ENCODE results near the gene HDHD5.

The HDHD5 gene

DNA sequence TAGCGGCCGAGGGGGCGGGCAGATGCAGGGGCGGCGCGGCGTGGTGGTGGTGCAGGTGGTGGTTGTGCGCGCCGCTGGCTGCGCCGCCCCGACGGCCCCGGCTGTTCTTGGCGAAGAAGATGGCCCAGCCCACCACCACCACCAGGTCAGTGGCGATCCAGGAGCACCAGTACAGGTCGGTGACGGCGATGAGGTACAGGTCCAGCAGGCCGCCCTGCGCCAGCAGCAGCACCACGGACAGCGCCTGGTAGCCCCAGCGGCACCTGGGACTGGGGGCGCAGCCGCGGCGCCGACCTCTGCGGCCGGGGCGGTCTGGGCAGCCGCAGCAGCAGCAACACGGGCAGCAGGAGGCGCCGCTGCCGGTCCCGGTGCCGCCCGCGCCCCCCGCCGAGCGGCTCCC, 38.8 kb downstream of the HDHD5 start:
- DNase-seq (ENCODE audit: low read depth in 2 of 2), result peak; percentile 17 to 27

DNA sequence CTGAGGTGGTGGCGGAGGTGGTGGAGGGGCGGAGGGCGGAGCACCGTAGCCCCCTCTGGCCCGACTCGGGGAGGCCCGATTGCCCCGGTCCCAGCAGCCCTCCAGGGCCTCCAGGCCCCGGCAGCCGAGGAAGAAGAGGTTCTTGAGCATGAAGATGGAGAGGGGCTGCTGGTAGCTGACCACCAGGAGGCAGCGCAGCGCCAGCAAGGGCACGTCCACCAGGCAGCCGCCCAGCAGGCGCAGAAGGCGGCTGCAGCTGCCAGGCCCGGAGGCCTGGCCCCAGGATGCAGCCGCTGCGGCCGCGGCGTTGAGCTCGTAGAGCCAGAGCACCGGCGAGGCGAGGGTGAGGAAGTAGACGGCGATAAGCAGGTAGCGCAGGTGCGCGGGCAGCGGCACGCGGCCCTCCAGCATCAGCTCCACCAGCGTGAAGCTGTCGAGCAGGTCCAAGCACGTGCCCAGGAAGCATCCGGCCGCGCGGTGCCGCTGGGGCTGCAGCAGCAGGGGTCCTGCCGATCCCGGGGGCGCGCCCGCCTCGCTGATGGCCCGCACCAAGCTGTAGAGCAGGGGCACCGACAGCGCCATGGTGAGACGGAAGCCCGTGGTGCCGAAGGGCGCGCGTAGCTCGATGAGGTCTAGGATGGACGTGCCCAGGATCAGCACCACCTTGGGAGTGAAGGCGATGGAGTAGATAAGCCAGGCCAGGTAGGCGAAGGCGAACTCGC, 39.4 kb downstream of the HDHD5 start:
- DNase-seq (ENCODE audit: low read depth in 2 of 2), result no peak

DNA sequence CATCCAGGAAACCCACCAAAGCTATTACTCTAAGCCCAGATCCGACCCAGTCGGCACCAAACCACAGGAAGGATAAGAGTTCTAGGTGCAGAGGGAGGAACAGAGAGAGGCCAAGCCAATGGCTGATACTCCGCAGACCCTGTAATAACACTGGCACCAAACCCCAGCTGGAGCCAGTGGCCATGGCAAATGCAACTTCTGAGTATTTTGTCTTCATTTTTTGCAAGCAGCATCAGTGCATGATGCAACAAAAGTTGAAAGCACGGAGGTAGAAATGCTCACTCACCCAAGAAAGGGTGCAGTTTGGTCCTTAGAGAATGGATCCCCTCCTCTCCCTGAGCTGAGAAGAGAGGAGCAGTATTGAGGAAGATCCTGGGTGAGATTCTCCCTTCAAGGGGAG, 40.7 kb downstream of the HDHD5 start:
- DNase-seq (ENCODE audit: low read depth in 2 of 2), result no peak

DNA sequence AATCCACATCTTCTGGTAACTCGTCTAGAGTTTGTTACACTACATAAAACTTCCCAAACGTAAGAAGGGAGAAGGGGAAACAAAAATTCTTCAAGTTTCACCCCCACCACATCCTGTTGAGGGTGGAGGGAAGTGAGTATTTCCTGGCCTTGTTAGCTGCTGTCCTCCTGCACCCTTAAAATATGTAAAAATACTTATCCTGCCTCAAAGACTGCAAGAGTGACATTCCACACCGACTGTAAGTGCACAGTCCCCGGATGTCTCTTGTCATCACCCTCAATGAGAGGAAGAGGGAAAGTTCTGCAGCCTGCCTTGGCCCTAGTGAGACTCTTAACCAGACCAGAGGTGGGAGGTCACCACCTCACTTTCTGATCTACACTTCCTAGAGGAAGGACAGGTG, 41.2 kb downstream of the HDHD5 start:
- no peak for DNase-seq (ENCODE audit: low read depth in 2 of 2)

DNA sequence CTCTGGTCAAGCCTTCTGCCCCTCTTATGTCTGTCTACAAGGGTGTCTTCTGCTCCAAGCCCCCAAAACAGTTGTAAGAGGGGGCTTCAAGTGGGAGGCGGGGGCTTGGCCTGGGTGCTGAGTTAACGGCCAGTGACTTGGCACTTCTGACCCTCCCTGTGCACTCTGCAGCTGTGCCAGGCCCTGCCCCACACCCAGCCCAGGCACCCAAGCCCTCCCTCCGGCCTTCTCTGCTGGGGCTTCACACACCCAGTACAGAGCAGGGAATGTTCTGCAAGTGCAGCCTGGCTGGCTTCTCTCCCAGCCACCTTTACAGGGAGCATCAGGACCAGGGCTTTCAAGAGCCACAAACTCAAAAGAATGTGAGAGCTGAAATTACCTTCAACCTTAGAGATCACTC, 41.7 kb downstream of the HDHD5 start:
- no peak for DNase-seq (ENCODE audit: low read depth in 2 of 2)

DNA sequence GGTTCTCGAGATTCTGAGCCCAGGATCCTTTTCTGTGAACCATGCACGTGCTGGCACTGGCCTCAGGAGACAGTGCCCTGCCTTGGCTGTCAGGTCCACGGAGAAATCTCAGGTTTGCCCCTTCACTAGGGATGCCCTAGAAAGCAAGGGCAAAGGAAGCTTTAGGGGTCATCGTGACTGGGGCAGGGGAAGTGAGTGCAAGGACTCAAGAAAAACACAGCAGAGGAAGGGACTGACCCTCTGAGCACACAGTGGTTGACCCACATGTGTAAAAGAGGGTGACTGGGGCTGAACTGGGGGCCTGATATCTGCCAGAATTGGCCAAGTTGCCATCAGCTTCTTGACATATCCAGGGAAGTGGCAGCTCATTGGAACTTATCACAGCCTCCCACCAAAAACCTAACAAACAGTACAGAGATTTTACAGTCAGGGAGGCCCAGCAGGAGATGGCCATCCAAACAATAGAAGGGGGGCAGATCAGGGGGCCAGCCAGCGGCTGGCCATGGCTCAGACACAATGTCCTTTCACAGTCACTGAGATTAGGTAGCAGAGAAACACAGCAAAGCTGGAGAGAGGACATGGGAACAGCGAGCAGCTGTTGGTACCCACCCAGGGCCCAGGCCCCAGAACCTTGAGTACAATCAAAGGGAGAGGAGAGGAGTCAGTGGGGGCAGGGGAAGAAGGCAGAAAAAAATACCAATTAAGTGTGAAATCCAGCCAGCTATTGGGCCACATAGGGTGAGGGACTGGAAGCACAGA, 42.3 kb downstream of the HDHD5 start:
- no peak for DNase-seq (ENCODE audit: low read depth in 2 of 2)

DNA sequence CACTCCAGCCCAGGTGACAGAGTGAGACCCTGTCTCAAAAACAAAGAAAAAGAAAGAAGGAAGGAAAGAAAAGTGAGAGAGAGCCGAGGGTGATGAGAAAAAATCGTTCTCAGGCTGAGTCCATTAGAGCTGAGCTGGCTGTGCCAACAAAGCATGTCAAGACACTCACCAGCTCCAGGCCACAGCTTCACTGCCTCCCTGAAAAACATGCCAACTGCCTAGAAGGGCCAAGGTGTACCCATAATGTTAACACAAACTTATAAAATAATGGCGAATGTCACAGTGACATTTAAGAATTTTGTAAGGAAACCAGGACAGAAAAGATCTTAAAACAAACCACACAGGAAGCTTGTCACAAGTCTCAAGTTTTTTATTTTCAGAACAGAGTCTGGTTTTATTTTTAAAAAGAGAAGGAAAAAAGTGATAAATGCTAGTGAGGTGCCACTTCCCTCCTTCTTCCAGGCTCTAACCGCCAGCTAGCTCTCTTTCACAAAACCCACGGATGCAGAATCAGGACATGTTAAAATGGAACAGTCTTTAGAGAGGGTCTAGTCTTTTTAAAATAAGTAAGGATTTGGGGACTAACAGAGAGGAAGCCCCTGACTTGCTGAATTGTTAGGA, 43.0 kb downstream of the HDHD5 start:
- no peak for DNase-seq (ENCODE audit: low read depth in 2 of 2)

DNA sequence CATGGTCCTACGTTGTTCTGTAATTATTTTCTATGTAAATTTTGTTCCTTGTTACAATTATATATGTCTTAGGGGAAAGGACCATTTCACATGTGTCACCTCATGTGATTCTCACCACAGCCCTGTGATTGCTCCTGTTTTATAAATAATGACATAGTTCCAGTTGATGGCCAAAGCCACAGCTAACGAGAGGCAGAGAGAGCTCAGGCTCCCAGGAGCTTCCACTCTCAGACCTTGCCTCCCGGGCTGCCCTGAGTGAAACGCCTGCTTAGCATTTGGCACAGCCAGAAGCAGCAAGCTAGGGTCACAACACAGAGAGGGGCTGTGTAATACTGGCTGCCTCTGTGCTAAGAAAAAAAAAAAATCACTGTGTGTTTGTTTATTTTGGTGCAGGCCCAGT, 43.8 kb downstream of the HDHD5 start:
- DNase-seq (ENCODE audit: low read depth in 2 of 2), result no peak

DNA sequence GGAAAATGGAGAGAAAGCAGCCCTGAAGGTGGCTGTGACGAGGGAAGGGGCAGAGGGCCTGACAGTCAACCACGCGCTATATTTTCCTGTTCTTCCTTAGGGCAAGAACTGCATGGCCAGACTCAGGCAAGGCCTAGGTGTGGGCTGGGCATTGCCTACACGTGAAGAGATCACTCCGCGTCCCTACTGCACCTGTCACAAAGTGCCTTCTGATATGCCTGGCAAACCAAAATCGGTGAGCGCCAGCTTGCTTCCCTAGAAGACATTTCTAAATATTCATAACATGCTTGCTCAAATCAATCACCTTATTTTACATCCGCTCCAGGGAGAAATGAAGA, 44.2 kb downstream of the HDHD5 start:
- DNase-seq (ENCODE audit: low read depth in 2 of 2), result no peak

DNA sequence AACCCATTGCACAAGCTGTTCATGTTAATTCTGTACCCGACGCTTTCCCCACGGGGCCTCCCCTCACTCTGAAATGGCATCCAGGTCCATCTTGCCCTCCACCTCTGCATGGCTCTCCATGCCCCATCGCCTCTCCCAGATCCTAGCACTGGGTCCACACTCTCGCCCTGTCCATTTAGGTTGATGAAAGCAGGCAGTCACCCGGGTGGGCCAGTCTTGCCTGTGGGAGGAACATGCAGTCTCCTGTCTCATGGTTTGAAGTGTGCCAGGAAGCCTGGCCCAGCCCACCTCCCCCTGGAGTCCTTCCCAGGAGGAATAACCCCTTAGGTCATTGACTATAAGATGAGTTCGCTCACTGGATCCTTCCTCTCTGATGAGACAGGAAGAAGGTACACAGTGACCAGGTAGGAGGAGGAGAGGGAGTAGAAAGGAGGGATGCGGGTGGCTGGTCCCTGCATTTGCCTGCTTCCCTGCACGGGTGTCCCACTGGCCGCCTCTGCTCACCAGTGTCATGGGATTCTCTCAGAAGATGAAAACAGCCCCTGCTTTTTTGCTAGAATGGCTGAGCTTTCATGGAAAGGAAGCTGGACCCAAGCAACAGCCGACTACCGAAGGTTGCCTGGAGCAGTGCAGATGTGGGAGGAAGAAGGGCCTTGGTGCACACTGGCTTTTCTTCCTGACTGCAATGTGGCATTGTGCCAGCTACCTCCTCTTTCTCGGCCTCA, 44.7 kb downstream of the HDHD5 start:
- no peak for DNase-seq (ENCODE audit: low read depth in 2 of 2)

DNA sequence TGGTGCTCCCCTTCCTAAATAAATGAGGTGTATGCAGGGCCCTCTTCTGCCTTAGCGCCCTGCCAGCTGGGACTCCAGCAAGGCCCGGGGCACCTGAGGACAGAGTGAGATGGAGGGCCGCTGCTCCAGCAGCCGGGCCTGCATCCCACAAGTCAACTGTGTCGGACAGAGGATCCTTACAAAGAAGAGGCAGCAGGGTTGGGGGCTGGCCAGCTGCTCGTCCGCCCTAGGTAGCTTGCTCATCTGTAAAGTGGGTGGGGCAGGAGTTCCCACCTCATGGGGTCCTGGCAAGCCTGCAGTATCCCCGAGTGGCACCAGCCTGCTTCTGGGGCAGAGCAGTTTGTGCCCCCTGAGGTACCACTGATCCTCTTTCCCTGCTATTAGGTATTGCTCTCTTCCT, 45.5 kb downstream of the HDHD5 start:
- DNase-seq (ENCODE audit: low read depth in 2 of 2), result no peak

DNA sequence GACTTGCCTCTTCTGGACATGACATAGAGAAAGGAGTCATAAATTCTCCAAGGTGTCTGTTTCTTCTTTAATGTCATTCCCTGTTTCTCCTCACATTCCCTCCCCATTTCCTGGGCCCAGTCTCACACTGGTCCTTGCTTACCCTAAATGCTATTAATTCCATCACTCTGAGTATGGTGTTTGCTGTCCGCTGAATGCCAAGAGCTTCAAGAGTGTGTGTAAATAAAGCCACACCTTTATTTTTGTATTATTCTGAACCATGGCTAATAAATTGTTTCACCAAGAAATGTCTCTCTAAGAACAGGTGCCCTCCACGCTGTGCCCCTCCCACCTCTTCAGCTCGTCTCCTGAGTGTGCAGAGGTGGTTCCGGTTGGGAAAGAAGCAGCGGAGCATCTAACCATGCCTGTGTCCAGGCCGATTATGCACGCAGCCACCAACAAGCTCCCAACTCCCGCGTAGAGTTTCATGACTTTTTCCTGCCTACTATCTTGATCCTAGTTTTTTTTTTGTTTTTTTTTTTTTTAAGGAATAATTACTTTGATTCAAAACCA, 46.5 kb downstream of the HDHD5 start:
- DNase-seq (ENCODE audit: low read depth in 2 of 2), result no peak

DNA sequence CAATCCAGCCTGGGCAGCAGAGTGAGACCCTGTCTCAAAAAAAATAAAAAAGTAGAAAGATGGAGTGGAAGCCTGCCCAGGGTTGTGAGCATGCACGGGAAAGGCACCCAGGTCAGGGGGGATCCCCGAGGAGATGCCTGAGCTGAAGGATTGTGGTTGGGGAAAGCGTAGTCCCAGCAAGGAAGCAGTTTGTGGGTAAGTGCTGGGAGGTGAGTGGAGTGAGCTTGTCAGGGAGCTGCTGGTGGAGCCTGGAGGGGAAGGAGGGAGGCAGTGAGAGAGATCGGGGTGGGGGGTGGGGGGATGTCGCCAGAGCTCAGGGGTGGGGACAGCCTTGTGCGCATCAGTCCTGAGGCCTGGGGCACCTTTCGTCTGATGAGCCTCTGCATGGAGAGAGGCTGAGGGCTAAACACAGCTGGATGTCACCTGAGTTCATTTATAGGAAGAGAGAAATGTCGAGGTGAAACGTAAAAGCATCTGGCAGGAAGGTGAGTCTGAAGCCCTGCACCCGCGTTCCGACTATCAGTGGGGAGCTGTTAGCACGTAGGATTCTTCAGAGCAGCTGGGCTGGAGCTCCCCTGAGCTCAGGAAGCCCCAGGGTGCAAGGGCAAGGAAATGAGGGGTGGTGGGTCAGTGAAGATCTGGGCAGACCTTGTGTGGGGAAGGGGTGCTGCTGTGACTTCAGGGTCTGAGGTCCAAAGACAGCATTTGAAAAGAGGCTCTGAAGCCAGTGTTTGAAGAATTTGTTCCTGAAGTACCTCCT, 48.1 kb downstream of the HDHD5 start:
- no peak for DNase-seq (ENCODE audit: low read depth in 2 of 2)

DNA sequence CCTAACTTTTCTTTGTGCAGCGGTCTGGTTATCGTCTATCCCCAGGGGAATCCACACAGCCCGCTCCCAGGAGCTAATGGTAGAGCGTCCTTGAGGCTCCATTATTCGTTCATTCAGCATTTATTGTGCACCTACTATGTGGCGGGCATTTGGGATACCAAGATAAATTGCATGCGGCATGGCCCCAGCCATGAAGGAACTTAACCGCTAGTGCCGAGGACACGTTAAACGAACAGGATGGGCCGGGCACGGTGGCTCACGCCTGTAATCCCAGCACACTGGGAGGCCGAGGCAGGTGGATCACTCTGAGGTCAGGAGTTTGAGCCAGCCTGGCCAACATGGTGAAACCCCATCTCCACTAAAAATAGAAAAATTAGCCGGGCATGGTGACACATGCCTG, 49.1 kb downstream of the HDHD5 start:
- no peak for DNase-seq (ENCODE audit: low read depth in 2 of 2)

DNA sequence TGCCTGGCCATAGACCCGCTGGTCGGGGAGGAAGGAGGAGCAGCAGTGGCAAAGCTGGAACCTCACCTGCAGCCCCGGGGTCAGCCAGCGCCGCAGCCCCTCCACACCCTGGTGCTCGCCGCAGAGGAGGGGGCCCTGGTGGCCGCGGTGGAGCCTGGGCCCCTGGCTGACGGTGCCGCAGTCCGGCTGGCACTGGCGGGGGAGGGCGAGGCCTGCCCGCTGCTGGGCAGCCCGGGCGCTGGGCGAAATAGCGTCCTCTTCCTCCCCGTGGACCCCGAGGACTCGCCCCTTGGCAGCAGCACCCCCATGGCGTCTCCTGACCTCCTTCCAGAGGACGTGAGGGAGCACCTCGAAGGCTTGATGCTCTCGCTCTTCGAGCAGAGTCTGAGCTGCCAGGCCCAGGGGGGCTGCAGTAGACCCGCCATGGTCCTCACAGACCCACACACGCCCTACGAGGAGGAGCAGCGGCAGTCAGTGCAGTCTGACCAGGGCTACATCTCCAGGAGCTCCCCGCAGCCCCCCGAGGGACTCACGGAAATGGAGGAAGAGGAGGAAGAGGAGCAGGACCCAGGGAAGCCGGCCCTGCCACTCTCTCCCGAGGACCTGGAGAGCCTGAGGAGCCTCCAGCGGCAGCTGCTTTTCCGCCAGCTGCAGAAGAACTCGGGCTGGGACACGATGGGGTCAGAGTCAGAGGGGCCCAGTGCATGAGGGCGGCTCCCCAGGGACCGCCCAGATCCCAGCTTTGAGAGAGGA, 49.8 kb downstream of the HDHD5 start:
- DNase-seq (ENCODE audit: low read depth in 2 of 2), result no peak

DNA sequence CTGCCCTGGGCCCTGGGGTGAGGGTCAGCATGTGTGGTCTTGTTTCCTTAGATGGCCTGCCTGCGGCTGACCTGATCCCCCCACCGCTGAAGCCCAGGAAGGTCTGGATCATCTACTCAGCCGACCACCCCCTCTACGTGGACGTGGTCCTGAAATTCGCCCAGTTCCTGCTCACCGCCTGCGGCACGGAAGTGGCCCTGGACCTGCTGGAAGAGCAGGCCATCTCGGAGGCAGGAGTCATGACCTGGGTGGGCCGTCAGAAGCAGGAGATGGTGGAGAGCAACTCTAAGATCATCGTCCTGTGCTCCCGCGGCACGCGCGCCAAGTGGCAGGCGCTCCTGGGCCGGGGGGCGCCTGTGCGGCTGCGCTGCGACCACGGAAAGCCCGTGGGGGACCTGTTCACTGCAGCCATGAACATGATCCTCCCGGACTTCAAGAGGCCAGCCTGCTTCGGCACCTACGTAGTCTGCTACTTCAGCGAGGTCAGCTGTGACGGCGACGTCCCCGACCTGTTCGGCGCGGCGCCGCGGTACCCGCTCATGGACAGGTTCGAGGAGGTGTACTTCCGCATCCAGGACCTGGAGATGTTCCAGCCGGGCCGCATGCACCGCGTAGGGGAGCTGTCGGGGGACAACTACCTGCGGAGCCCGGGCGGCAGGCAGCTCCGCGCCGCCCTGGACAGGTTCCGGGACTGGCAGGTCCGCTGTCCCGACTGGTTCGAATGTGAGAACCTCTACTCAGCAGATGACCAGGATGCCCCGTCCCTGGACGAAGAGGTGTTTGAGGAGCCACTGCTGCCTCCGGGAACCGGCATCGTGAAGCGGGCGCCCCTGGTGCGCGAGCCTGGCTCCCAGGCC, 50.6 kb downstream of the HDHD5 start:
- DNase-seq (ENCODE audit: low read depth in 2 of 2), result no peak

DNA sequence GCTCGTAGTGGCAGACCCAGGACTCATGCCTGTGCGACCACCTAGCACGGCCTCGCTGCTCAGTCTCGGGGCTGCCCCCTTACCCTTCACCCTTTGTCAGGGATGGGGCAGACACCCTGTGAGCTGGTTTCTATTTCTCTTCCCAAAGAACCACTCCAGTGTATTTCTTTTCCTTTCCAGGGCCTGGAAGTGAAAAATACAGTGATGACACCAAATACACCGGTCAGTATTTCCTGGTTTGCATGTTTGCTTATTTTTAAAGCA, 51.6 kb downstream of the HDHD5 start:
- DNase-seq (ENCODE audit: low read depth in 2 of 2), result no peak

DNA sequence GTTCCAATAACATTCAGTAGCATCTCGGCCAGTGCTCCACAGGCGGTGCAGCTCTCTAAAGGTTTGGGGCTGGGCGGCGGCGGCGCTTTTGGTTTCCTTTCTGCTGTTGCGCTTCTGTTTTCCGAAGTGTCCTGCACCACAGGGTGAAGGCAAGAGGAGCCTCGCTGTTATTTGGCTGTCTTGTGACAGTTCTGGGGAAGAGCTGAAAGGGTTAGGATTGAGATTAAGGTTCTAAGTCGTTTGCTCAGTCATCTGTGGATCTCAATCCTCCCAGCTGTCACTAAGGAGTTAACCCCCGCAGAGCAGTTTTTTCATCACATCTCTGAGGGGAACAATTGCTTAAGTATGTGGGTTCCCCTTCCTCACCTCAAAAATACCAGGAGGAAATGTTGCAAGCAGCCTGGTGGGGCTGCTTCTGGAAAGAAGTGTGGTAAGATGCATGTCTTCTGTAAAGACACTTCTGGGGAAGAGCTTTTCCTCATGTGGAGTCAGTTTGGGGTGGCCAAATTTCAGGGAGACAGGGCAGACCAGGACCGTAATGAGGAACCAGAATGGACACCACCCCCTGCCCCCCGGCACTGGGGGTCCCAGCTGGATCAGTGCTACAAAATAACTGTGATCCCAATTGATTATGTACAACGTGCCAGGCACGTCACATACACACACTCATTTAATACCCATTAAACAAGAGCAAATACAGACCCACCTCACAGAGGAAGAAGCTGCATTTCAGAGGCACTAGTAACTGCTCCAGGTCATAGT, 52.1 kb downstream of the HDHD5 start:
- no peak for DNase-seq (ENCODE audit: low read depth in 2 of 2)

DNA sequence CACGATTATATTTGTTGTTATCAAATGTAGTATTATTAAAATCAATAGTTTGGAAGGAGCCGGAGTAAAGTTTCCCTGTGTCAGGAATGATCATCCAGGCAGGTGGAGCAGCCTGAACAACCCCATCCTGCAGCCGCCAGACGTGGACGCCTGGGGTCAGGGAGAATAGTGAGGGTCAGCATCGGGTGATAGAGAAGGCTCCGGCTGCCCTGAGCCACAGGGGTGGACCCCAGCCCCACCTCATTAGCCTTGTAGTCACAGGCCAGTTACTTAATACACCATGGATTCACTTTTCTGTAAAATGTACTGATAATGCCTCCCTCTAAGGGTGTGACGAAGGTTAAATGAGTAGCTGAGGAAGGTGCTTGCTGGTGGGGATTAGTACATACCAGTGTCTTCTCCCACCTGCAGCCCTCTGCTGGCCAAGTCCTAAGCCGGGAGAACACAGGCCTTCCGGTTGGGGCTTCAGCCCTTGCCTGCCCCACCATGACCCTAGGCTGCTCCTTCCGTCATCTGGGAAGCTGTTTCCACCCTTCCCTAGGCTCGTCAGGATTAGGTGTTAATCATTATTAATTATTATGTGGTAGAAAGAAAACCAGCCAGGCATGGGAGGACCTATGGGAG, 52.8 kb downstream of the HDHD5 start:
- DNase-seq (ENCODE audit: low read depth in 2 of 2), result no peak
